ENCODE data around the gene IQCB1.
"Not testable (repeated sequence)": the region's sequence is repeated elsewhere in the genome, so short reads cannot be mapped to it uniquely, and the experiment has no call there.

The IQCB1 gene

GRCh38 chr3:121803771-121804320 lies 31.0 kb downstream of the IQCB1 start:
- DNase-seq: no peak

- no peak for DNase-seq
Measured at GRCh38 chr3:121800906-121801305, 34.0 kb downstream of the IQCB1 start.

GRCh38 chr3:121796970-121797369 lies 37.9 kb downstream of the IQCB1 start:
- DNase-seq: no peak

GRCh38 chr3:121794264-121794983 lies 40.4 kb downstream of the IQCB1 start:
- no peak for DNase-seq

- no peak for DNase-seq
Measured at GRCh38 chr3:121793078-121793477, 41.8 kb downstream of the IQCB1 start.

- DNase-seq: no peak
Measured at GRCh38 chr3:121786485-121786884, 48.4 kb downstream of the IQCB1 start.

- DNase-seq: not testable (repeated sequence)
Measured at GRCh38 chr3:121782784-121783183, 52.1 kb downstream of the IQCB1 start.

GRCh38 chr3:121781611-121782010 lies 53.2 kb downstream of the IQCB1 start:
- DNase-seq: no peak

- DNase-seq: not testable (repeated sequence)
Measured at GRCh38 chr3:121775095-121775494, 59.8 kb downstream of the IQCB1 start.

- DNase-seq: no peak
Measured at GRCh38 chr3:121769246-121769645, 65.6 kb downstream of the IQCB1 start.

- DNase-seq: no peak
Measured at GRCh38 chr3:121768452-121768851, 66.4 kb downstream of the IQCB1 start.

GRCh38 chr3:121759541-121760202 lies 75.2 kb downstream of the IQCB1 start:
- DNase-seq: no peak

- DNase-seq: no peak
Measured at GRCh38 chr3:121758727-121759450, 76.0 kb downstream of the IQCB1 start.

GRCh38 chr3:121757812-121758545 lies 76.9 kb downstream of the IQCB1 start:
- no peak for DNase-seq

GRCh38 chr3:121757087-121757811 lies 77.6 kb downstream of the IQCB1 start:
- DNase-seq: no peak

- DNase-seq: no peak
Measured at GRCh38 chr3:121752772-121753171, 82.1 kb downstream of the IQCB1 start.

- no peak for DNase-seq
Measured at GRCh38 chr3:121752261-121752660, 82.6 kb downstream of the IQCB1 start.

- DNase-seq: no peak
Measured at GRCh38 chr3:121750087-121750415, 84.8 kb downstream of the IQCB1 start.

GRCh38 chr3:121749276-121750086 lies 85.4 kb downstream of the IQCB1 start, which contains the start of gene GOLGB1:
GOLGB1 (minus strand) TSS chr3:121749741; CDS start chr3:121730971, 18,770 bp downstream.
- peak; percentile 95 for DNase-seq

- DNase-seq: no peak
Measured at GRCh38 chr3:121748680-121749275, 86.1 kb downstream of the IQCB1 start.

GRCh38 chr3:121747976-121748375 lies 86.9 kb downstream of the IQCB1 start:
- no peak for DNase-seq

Data from stimulated activated CD4-positive, alpha-beta T cell treated with anti-CD3 and anti-CD28 coated beads, Interleukin-4, amount 100 ng/mL, for 24 hours (primary cell).